Thymus (tissue), 11 donors: ENCODE measurements around the gene ZMAT2. TPM values are rescaled to one million over a fixed set of nuclear protein-coding genes. Genes with fewer than 3 reads are reported as not detected.
A peak's percentile ranks its signal among the peaks of the same experiment; 100 is the strongest.
"Not testable (repeated sequence)": the region's sequence is repeated elsewhere in the genome, so short reads cannot be mapped to it uniquely, and the experiment has no call there.

ENCODE experiments used
- DNase-seq, 9 donors: peaks; one replicate each; pipeline ENCODE4 v3.0.0-alpha.2; 2013; ENCODE audit warnings: low spot score in 9 of 9, low read depth in 6 of 9, missing footprints in 1 of 9
- H3K27ac ChIP-seq, 2 donors: one replicate each; pipeline ENCODE4 v1.5.1; 2013; ENCODE audit warnings: control low read depth in 1 of 2, low read depth in 1 of 2, low read length in 1 of 2, mild to moderate bottlenecking in 1 of 2, moderate library complexity in 1 of 2
- H3K27me3 ChIP-seq, 2 donors: one replicate each; pipeline ENCODE4 v1.5.1; 2013; ENCODE audit warnings: low read length in 1 of 2; ENCODE audit not compliant: control insufficient read depth in 2 of 2, insufficient read depth in 1 of 2
- H3K36me3 ChIP-seq, 2 donors: one replicate each; pipeline ENCODE4 v1.5.1; 2013; ENCODE audit warnings: low read length in 1 of 2, mild to moderate bottlenecking in 1 of 2, moderate library complexity in 1 of 2; ENCODE audit not compliant: control insufficient read depth in 2 of 2, insufficient read depth in 2 of 2
- H3K4me1 ChIP-seq, 2 donors: one replicate each; pipeline ENCODE4 v1.5.1; 2013; ENCODE audit warnings: low read length in 2 of 2; ENCODE audit not compliant: control insufficient read depth in 2 of 2, insufficient read depth in 2 of 2
- H3K4me3 ChIP-seq, 2 donors: one replicate each; pipeline ENCODE4 v1.5.1; 2013; ENCODE audit warnings: low read length in 2 of 2, control low read depth in 1 of 2, mild to moderate bottlenecking in 1 of 2
- H3K9me3 ChIP-seq, 2 donors: one replicate each; pipeline ENCODE4 v1.5.1; 2013; ENCODE audit warnings: low read length in 1 of 2, mild to moderate bottlenecking in 1 of 2; ENCODE audit not compliant: control insufficient read depth in 2 of 2, insufficient read depth in 1 of 2
- WGBS: extraction: QIAGEN DNeasy Blood & Tissue Kit; methylation state at CpG from one replicate; pipeline ENCODE4 v1.1.7; 2013; 5-methylcytosine and 5-hydroxymethylcytosine counted together
- polyA plus RNA-seq: library from polyadenylated mRNA; stranded (reverse); fragments of 200-250 nt; gene quantifications from one replicate; pipeline ENCODE4 v1.2.3, GENCODE V29; 2013
- total RNA-seq: library from RNA; stranded (reverse); fragments of 120-200 nt; gene quantifications from one replicate; pipeline ENCODE4 v1.2.4, GENCODE V29; 2013
- donor health status: healthy.

ZMAT2 gene
- total and polyA plus RNA-seq, 2 donors, result 75.1 to 104 TPM

DNA sequence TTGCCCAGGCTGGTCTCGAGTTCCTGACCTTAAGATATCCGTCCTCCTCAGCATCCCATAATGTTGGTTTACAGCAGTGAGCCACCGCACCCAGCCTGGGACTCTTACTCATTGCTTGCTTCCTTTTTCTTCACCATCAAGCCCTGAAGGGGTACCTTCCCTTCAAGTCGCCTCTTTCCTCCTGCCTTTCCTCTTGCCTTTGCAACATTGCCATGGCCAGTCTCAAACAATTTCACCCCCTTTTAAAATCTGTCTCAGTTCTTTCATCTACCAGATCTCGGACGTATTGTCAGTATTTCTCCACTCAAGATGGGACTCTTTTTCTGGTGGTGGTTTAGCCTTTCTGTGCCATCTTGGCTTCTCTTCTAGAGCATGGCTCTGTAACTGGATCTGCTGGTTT, 20.5 kb downstream of the ZMAT2 start:
- H3K36me3 ChIP-seq, H3K9me3 ChIP-seq, H3K4me1 ChIP-seq, H3K4me3 ChIP-seq, H3K27ac ChIP-seq, DNase-seq: not testable (repeated sequence)
- H3K27me3 ChIP-seq, result peaks cover 0 to 15% of the 10 kb centered on the region in 2 donors
- WGBS, result 65% methylated on average over 6 of the region's 6 CpGs

DNA sequence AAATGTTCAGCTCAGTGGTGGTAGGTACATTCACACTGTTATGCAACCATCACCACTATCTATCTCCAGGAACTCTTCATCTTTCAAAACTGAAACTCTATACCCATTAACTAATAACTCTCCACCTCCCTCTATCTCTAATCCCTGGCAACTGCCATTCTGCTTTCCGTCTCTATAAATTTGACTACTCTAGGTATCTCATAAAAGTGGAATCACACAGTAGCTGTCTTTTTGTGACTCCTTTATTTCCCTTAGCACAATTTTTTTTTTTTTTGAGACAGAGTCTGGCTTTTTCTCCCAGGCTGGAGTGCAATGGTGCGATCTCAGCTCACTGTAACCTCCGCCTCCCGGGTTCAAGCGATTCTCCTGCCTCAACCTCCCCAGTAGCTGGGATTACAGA, 21.1 kb downstream of the ZMAT2 start:
- not testable (repeated sequence) for H3K4me3 ChIP-seq, DNase-seq, H3K9me3 ChIP-seq, H3K36me3 ChIP-seq, H3K4me1 ChIP-seq, H3K27ac ChIP-seq
- peaks cover 0 to 20% of the 10 kb centered on the region in 2 donors for H3K27me3 ChIP-seq
- WGBS, result 91% methylated on average over 5 of the region's 5 CpGs

DNA sequence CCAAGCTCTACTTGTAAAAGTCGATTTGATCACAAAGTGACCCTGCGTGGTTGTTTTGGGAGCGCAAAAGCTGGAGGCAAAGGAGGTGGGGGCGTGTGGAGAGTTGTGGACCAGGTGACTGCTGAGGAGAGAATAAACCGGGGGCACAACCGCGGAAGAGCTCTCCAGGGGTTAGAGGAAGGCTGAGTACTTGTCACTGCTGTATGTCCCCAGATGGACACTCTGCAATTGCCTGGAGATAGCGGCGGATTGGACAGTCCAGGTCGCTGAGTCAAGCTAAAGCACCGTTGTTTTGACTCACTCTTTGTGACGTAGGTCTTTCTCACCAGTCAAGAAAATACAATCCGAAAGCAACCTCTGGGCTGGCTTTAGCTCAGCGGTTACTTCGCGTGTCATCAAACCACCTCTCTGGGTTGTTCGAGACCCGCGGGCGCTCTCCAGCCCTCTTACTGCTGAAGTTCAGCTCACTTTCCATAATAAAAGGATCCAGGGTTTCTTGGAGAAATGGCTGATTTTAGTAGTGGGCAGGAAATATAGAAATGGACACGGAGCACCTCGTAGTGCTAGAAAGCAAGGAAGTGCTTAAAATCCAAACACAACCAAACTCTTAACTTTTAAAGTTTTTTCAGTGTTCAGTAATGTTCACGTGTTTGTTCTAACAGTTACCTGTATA, 25.7 kb downstream of the ZMAT2 start:
- WGBS, result 21% methylated on average over 23 of the region's 23 CpGs
- no peaks in the 10 kb centered on the region for H3K36me3 ChIP-seq
- H3K27me3 ChIP-seq, result peaks cover 0 to 25% of the 10 kb centered on the region in 2 donors
- no peaks in the 10 kb centered on the region for H3K9me3 ChIP-seq
- DNase-seq, result peak in 5 of 9 donors; percentile 1 to 52 (median 10)
- no peaks in the 10 kb centered on the region for H3K4me1 ChIP-seq
- H3K27ac ChIP-seq, result no peak overlapping the region
- H3K4me3 ChIP-seq, result peak overlapping the region in 1 of 2 donors; percentile 4

DNA sequence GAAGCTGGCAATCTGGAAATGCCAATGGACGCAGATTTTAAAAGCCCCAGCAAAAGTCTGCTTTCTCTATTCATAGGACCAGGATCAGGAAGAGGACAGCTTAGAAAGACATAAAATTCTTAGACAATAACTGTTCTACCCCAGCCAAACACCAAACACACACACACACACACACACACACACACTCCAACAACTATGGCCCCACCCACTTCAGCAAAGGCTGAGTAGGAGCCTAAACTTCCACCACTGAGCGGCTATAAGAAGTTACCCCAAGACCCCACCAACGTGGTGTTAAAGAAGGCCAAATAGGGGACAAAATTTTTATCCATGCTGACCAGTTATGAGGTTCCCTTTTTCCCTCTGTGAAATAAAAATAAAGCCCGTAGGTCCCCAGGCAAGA, 32.9 kb downstream of the ZMAT2 start:
- 75% methylated on average over 4 of the region's 4 CpGs for WGBS
- Histone ChIP-seq H3K4me1 (no peaks in the 10 kb centered on the region), H3K4me3 (no peak overlapping the region), H3K27me3 (no peaks in the 10 kb centered on the region), H3K36me3 (no peaks in the 10 kb centered on the region), H3K9me3 (no peaks in the 10 kb centered on the region), H3K27ac (no peak overlapping the region)
- no peak for DNase-seq

DNA sequence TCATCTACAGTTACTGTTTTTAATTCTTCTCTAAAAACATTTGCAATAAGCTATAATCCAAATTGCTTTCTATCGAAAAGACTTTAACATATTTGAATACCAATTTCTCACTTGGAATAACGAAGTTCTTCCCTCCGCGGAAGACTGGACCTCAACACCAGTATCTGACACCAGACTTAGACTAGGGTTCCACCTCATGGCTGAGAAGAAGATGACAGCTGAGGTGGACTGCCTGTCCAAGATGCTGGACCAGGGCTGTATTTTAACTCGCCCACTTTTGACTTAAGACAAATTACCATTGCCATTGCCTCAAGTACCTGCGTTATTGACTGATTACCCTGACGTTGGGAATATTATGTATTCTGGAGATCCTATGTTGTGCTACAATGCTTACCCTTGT, 34.1 kb downstream of the ZMAT2 start:
- Histone ChIP-seq H3K27me3 (no peaks in the 10 kb centered on the region), H3K9me3 (no peaks in the 10 kb centered on the region), H3K36me3 (no peaks in the 10 kb centered on the region), H3K4me1 (no peaks in the 10 kb centered on the region), H3K27ac (no peak overlapping the region), H3K4me3 (no peak overlapping the region)
- no peak for DNase-seq
- WGBS, result 69% methylated on average over 7 of the region's 7 CpGs

DNA sequence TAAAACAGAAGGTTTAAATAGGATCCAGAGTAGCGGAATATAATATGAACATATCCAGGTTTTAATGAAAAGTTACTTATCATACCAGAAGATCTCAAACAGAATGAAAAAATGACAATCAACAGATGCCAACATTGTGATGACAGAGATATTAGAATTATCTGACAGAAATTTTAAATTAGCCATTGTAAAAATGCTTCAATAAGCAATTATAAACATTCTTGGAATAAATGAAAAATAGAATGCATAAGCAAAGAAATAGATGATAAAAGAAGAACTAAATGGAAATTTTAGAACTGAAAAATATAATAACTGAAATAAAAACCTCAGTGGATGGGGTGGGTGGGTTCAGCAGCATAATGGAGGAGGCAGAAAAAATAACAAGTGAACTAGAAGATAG, 37.2 kb downstream of the ZMAT2 start:
- Histone ChIP-seq H3K27ac (no peak overlapping the region), H3K4me1 (no peaks in the 10 kb centered on the region), H3K4me3 (no peak overlapping the region), H3K27me3 (no peaks in the 10 kb centered on the region), H3K36me3 (no peaks in the 10 kb centered on the region), H3K9me3 (no peaks in the 10 kb centered on the region)
- no peak for DNase-seq
- 84% methylated on average over 1 of the region's 1 CpG for WGBS

DNA sequence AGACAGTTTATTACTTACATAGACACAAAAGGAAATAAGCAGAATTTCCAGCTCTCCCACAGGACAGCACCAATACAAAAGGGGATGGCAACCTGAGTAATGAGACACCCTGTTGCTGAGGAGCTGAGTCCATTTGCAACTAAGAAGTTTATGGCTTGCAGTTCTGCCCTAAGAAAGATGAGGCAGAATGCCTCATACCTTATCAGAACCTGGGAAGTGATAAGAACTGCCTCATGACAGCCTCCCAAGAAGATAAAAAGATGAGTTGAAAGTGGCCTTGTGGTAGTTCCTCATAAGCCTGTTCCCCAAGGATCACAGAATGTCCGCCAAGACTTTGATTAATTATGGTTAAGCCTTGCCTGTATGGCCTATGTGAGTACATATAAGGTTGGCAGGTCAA, 41.7 kb downstream of the ZMAT2 start:
- WGBS, result 84% methylated on average over 1 of the region's 1 CpG
- Histone ChIP-seq H3K36me3 (no peaks in the 10 kb centered on the region), H3K9me3 (peaks cover 0 to 3% of the 10 kb centered on the region in 2 donors)

DNA sequence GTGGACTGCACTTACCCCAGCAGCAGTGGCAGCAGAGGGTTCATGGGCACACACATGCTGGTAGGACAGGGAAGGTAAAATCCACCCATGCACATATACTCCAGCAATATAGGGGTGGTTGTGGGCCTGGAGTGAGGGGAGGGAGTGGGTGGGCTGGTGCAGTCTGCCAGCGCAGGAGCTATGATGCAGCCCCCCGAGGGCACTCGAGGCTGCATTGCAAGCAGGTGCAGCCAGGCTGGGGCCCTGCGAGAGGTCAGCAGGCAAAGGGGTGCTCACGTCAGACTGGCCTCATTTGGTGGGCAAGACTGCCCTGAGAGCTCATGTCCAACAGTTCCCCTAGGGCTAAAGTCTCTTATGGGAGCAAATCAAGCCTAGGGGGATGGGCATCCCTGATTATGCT, 53.3 kb downstream of the ZMAT2 start:
- no peaks in the 10 kb centered on the region for H3K27me3 ChIP-seq
- no peaks in the 10 kb centered on the region for H3K36me3 ChIP-seq
- no peaks in the 10 kb centered on the region for H3K4me1 ChIP-seq
- DNase-seq, result no peak
- no peak overlapping the region for H3K4me3 ChIP-seq
- no peak overlapping the region for H3K27ac ChIP-seq
- H3K9me3 ChIP-seq, result peaks cover 0 to 12% of the 10 kb centered on the region in 2 donors
- 91% methylated on average over 5 of the region's 5 CpGs for WGBS

More for the DNA sequence above, 41.7 kb downstream of the ZMAT2 start:
- DNase-seq, result no peak
- Histone ChIP-seq H3K4me1 (no peaks in the 10 kb centered on the region), H3K27ac (no peak overlapping the region), H3K4me3 (no peak overlapping the region), H3K27me3 (no peaks in the 10 kb centered on the region)
